Panc1 (cell line): ENCODE results near the gene MICA. TPM values are rescaled to one million over a fixed set of nuclear protein-coding genes. Genes with fewer than 3 reads are reported as not detected.

ENCODE experiments used
- ATAC-seq: fragments of 200-7000 bp; cut with Tn5 transposase; 2 replicates; pipeline ENCODE4 v1.9.1; 2020; ENCODE audit warnings: mild to moderate bottlenecking, moderate library complexity
- BruUV-seq: library from RNA; stranded (reverse); fragments of 400-500 nt; replicated peaks from 2 replicates; lab custom pipeline; 2021; lab: Mats Ljungman, UMichigan
- CTCF ChIA-PET: fragments of 300-600 bp; sonication (Branson Sonifier 250); formaldehyde crosslinking; loops from one replicate; lab custom pipeline; 2022; ENCODE audit warnings: antibody characterized with exemption; lab: Charles Lee
- POLR2A ChIA-PET: fragments of 300-600 bp; sonication (Branson Sonifier 250); formaldehyde crosslinking; loops from one replicate; lab custom pipeline; 2022; ENCODE audit warnings: antibody characterized with exemption; lab: Charles Lee
- DNase-seq: peaks from one replicate; pipeline ENCODE4 v3.0.0-alpha.2; 2010; ENCODE audit warnings: low read depth, low spot score
- H3K27ac ChIP-seq: 2 replicates; pipeline ENCODE4 v1.5.1; 2011; ENCODE audit warnings: mild to moderate bottlenecking, low read length, inconsistent platforms
- H3K27me3 ChIP-seq: fragments of 200-500 bp; sonication (Bioruptor generic); 2 replicates; pipeline ENCODE4 v1.6.0; 2014; ENCODE audit warnings: low read length, inconsistent platforms; ENCODE audit not compliant: control insufficient read depth, insufficient read depth
- H3K36me3 ChIP-seq: fragments of 200-500 bp; sonication (Bioruptor generic); 2 replicates; pipeline ENCODE4 v1.5.1; 2014; ENCODE audit warnings: inconsistent platforms, mild to moderate bottlenecking, low read length, moderate library complexity; ENCODE audit not compliant: control insufficient read depth, insufficient read depth
- H3K4me1 ChIP-seq: 2 replicates; pipeline ENCODE4 v1.5.1; 2011; ENCODE audit warnings: inconsistent platforms, mild to moderate bottlenecking, low read length, moderate library complexity; ENCODE audit not compliant: control insufficient read depth, insufficient read depth
- H3K4me3 ChIP-seq, 2 experiments: 2 replicates each; pipeline ENCODE4 v1.5.1; 2011 to 2012; ENCODE audit warnings: low read depth in 2 of 2, low read length in 2 of 2, mild to moderate bottlenecking in 2 of 2, inconsistent platforms in 1 of 2, moderate library complexity in 1 of 2
- H3K9me3 ChIP-seq: fragments of 200-500 bp; sonication (Bioruptor generic); 2 replicates; pipeline ENCODE4 v1.5.1; 2014; ENCODE audit warnings: low read depth, mild to moderate bottlenecking, inconsistent platforms, low read length, moderate library complexity; ENCODE audit not compliant: control insufficient read depth, insufficient read depth
- POLR2AphosphoS5 ChIP-seq: IDR thresholded peaks from 2 replicates; pipeline ENCODE4 v1.6.1; 2012; ENCODE audit warnings: mild to moderate bottlenecking, low read depth, low read length, moderate library complexity
- SIN3A ChIP-seq: IDR thresholded peaks from 2 replicates; pipeline ENCODE4 v1.6.1; 2012; ENCODE audit warnings: low read depth, mild to moderate bottlenecking, low read length, moderate library complexity, borderline replicate concordance; ENCODE audit not compliant: insufficient read depth
- TCF7L2 ChIP-seq: IDR thresholded peaks from 2 replicates; pipeline ENCODE4 v1.6.1; 2011; ENCODE audit warnings: mild to moderate bottlenecking, low read depth, low read length, inconsistent platforms
- in situ Hi-C: cut with HindIII; loops from 2 replicates; pipeline ENCODE4 v1.10.0; 2016; ENCODE audit warnings: low sequenced_read_pairs, low pct_unique_long_range_greater_than_20kb
- intact Hi-C: fragments of 100-400 bp; cut with micrococcal nuclease; formaldehyde crosslinking; loops from one replicate; pipeline ENCODE4 v1.10.0; 2022; ENCODE audit not compliant: unreplicated experiment
- total RNA-seq: library from RNA; stranded (reverse); gene quantifications from one replicate; pipeline ENCODE4 v1.2.1, GENCODE V29; 2021; ENCODE audit not compliant: unreplicated experiment
- TF ChIP-seq, protein P1 (sequence below): fragments of 450-650 bp; IDR thresholded peaks from 2 replicates; pipeline ENCODE4 v1.5.1; 2017; ENCODE audit warnings: mild to moderate bottlenecking
- TF ChIP-seq, protein P2 (sequence below), 2 experiments: IDR thresholded peaks; 2 replicates each; pipeline ENCODE4 v1.6.1; 2011 to 2012; ENCODE audit warnings: low read depth in 2 of 2, control low read depth in 1 of 2, low read length in 1 of 2, mild to moderate bottlenecking in 1 of 2, moderate library complexity in 1 of 2; ENCODE audit not compliant: insufficient read depth in 1 of 2

Gene MICA
- total RNA-seq, 1 experiment from 2014 or later = 33.9 TPM

DNA sequence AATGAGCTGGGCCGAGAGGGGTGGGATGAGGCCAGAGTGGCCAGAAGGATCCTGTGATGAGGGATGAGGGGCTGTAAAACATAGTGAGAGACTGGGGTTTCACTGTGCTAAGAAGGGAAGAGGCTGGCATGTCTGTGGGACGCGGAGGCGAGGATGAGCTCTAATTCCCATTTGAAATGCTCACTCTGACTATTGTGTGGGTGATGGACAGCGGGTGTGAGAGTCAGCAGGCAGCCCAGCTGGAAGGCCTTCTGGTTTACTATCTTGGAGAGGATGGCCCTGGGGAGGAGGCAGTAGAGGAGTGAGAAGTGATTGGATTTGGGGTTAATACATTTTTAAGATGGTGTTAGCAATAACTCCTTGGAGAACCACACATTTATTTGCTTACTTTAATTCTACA is 9.5 kb upstream of the MICA start:
- Histone ChIP-seq H3K27ac (no peak overlapping the region), H3K9me3 (no peaks in the 10 kb centered on the region), H3K27me3 (no peaks in the 10 kb centered on the region), H3K4me3 (no peak overlapping the region), H3K36me3 (no peaks in the 10 kb centered on the region), H3K4me1 (no peaks in the 10 kb centered on the region; the same call in none of the 2 replicates)
- intact Hi-C loops (no loop called here), in situ Hi-C loops (no loop called here)
- CTCF ChIA-PET = no interaction called here
- POLR2A ChIA-PET = no interaction called here
- no peak for TF ChIP-seq SIN3A
- TF ChIP-seq, protein P1, sequence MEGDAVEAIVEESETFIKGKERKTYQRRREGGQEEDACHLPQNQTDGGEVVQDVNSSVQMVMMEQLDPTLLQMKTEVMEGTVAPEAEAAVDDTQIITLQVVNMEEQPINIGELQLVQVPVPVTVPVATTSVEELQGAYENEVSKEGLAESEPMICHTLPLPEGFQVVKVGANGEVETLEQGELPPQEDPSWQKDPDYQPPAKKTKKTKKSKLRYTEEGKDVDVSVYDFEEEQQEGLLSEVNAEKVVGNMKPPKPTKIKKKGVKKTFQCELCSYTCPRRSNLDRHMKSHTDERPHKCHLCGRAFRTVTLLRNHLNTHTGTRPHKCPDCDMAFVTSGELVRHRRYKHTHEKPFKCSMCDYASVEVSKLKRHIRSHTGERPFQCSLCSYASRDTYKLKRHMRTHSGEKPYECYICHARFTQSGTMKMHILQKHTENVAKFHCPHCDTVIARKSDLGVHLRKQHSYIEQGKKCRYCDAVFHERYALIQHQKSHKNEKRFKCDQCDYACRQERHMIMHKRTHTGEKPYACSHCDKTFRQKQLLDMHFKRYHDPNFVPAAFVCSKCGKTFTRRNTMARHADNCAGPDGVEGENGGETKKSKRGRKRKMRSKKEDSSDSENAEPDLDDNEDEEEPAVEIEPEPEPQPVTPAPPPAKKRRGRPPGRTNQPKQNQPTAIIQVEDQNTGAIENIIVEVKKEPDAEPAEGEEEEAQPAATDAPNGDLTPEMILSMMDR = no peak
- TF ChIP-seq POLR2AphosphoS5 = no peak
- no peak for TF ChIP-seq TCF7L2
- TF ChIP-seq, protein P2, sequence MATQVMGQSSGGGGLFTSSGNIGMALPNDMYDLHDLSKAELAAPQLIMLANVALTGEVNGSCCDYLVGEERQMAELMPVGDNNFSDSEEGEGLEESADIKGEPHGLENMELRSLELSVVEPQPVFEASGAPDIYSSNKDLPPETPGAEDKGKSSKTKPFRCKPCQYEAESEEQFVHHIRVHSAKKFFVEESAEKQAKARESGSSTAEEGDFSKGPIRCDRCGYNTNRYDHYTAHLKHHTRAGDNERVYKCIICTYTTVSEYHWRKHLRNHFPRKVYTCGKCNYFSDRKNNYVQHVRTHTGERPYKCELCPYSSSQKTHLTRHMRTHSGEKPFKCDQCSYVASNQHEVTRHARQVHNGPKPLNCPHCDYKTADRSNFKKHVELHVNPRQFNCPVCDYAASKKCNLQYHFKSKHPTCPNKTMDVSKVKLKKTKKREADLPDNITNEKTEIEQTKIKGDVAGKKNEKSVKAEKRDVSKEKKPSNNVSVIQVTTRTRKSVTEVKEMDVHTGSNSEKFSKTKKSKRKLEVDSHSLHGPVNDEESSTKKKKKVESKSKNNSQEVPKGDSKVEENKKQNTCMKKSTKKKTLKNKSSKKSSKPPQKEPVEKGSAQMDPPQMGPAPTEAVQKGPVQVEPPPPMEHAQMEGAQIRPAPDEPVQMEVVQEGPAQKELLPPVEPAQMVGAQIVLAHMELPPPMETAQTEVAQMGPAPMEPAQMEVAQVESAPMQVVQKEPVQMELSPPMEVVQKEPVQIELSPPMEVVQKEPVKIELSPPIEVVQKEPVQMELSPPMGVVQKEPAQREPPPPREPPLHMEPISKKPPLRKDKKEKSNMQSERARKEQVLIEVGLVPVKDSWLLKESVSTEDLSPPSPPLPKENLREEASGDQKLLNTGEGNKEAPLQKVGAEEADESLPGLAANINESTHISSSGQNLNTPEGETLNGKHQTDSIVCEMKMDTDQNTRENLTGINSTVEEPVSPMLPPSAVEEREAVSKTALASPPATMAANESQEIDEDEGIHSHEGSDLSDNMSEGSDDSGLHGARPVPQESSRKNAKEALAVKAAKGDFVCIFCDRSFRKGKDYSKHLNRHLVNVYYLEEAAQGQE (IDR thresholded peaks at IDR 0.05; ENCODE audit: insufficient read depth in 1 of 2, low read depth in 2 of 2, low read length in 1 of 2) = no peak
- BruUV-seq = no TSS peak
- no peak for ATAC-seq
- no peak for DNase-seq

DNA sequence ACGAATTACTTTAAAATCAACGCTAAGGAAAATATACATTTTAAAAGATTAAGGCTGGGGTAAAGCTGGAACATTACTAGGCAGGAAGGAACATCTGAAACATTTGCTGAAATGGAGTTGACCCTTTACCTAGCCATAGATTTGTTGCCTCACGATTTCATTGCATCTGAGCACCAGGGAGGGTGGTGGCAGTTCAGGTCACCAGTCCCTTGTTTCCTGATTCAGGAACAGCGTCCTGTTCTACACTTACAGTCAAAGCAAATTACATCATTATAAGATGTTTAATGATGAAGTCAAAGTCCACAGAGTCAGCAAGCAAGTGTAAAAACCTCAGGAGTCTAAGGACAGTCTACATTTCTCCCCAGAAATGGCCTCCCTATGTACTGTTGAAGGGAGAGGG is 9.0 kb upstream of the MICA start:
- no peaks in the 10 kb centered on the region; the same call in none of the 2 replicates for H3K4me1 ChIP-seq
- intact Hi-C loops (no loop called here), in situ Hi-C loops (no loop called here)
- DNase-seq (no peak), ATAC-seq (no peak)
- BruUV-seq = no TSS peak
- no peak overlapping the region for H3K4me3 ChIP-seq
- H3K27ac ChIP-seq = no peak overlapping the region
- TF ChIP-seq SIN3A = no peak
- TF ChIP-seq, protein P2 (IDR thresholded peaks at IDR 0.05; ENCODE audit: insufficient read depth in 1 of 2, low read depth in 2 of 2, low read length in 1 of 2) = no peak
- no peak for TF ChIP-seq TCF7L2
- TF ChIP-seq POLR2AphosphoS5 = no peak
- TF ChIP-seq, protein P1 = no peak
- no peaks in the 10 kb centered on the region for H3K27me3 ChIP-seq
- H3K36me3 ChIP-seq = no peaks in the 10 kb centered on the region
- POLR2A ChIA-PET = no interaction called here
- CTCF ChIA-PET = no interaction called here
- H3K9me3 ChIP-seq = no peaks in the 10 kb centered on the region
